Measurements from ENCODE around the gene ING1. TPM values are rescaled to one million over a fixed set of nuclear protein-coding genes. Genes with fewer than 3 reads are reported as not detected.
"Not testable (repeated sequence)": the region's sequence is repeated elsewhere in the genome, so short reads cannot be mapped to it uniquely, and the experiment has no call there.

Gene ING1
- total RNA-seq, 1 donor from 2014 or later: 16.4 TPM

DNA sequence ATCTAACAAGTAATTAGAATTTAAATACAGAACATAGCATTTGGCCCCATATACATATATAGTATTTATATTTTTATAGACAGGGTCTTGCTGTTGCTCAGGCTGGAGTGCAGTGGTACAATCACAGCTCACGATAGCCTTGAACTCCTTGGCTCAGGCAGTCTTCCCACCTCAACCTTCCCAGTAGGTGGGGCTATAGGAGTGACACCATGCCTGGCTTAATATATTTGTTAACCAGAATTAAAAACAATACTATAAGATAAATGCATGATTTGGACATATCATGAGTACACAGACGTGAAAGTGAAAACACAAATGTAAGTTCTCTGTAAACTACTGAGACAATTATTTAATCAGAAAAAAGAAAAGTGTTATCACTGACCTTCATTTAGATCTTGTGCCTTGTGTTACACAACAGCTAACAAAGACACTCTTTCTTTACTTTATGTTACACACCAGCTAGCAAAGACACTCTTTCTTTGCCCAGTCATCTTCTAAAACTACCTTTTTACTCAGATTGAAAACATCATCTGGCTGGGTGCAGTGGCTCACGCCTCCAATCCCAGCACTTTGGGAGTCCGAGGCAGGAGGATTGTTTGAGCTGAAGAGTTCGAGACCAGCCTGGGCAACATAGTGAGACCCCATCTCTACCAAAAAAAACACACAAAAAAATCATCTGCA, 30.2 kb upstream of the ING1 start:
- Mint-ChIP-seq H3K27ac (no peak overlapping the region), H3K4me3 (no peak overlapping the region), H3K36me3 (ENCODE audit: low read depth) (peaks cover 35% of the 10 kb centered on the region), H3K9me3 (no peaks in the 10 kb centered on the region), H3K27me3 (ENCODE audit: insufficient read depth) (no peaks in the 10 kb centered on the region), H3K4me1 (ENCODE audit: low read depth) (no peaks in the 10 kb centered on the region)
- intact Hi-C loops (cut with micrococcal nuclease): loop anchor here (1.0 to 2.0 kb wide), 3 partner anchors 21 to 136 kb away; no protein-coding TSS in a partner anchor
- no peak for DNase-seq (ENCODE audit: low spot score)

DNA sequence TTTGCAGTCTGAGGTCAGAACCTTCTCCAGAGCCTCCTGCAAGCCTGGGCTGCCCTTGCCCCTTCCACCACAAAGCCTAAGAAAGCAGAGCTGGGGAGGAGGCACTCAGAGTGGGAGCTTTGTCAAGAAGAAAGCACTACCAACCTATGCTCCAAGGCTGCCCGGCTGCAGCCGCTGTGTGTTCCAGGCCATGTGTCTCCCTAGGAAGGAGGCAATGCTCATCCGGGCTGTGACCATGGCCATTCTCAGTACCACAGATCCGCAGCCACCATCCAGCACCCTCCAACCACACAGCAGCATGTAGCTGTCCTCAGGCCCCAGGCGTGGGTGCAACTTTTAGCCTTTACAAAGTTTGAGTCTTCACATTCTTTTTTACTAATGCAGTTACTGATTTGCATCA, 29.6 kb upstream of the ING1 start:
- intact Hi-C loops (cut with micrococcal nuclease): loop anchor here (1.0 to 2.0 kb wide), 3 partner anchors 21 to 135 kb away; no protein-coding TSS in a partner anchor
- H3K27ac Mint-ChIP-seq: no peak overlapping the region

GRCh38 chr13:110684388-110685056, 29.0 kb upstream of the ING1 start:
- Mint-ChIP-seq H3K4me1 (ENCODE audit: low read depth) (no peaks in the 10 kb centered on the region), H3K27ac (no peak overlapping the region), H3K4me3 (no peak overlapping the region), H3K9me3 (no peaks in the 10 kb centered on the region), H3K27me3 (ENCODE audit: insufficient read depth) (no peaks in the 10 kb centered on the region), H3K36me3 (ENCODE audit: low read depth) (peaks cover 27% of the 10 kb centered on the region)
- intact Hi-C loops (cut with micrococcal nuclease): no loop called here
- no peak for DNase-seq (ENCODE audit: low spot score)

More for the DNA sequence above, 29.6 kb upstream of the ING1 start:
- Mint-ChIP-seq H3K4me3 (no peak overlapping the region), H3K4me1 (ENCODE audit: low read depth) (no peaks in the 10 kb centered on the region), H3K27me3 (ENCODE audit: insufficient read depth) (no peaks in the 10 kb centered on the region), H3K9me3 (no peaks in the 10 kb centered on the region), H3K36me3 (ENCODE audit: low read depth) (peaks cover 30% of the 10 kb centered on the region)
- no peak for DNase-seq (ENCODE audit: low spot score)

DNA sequence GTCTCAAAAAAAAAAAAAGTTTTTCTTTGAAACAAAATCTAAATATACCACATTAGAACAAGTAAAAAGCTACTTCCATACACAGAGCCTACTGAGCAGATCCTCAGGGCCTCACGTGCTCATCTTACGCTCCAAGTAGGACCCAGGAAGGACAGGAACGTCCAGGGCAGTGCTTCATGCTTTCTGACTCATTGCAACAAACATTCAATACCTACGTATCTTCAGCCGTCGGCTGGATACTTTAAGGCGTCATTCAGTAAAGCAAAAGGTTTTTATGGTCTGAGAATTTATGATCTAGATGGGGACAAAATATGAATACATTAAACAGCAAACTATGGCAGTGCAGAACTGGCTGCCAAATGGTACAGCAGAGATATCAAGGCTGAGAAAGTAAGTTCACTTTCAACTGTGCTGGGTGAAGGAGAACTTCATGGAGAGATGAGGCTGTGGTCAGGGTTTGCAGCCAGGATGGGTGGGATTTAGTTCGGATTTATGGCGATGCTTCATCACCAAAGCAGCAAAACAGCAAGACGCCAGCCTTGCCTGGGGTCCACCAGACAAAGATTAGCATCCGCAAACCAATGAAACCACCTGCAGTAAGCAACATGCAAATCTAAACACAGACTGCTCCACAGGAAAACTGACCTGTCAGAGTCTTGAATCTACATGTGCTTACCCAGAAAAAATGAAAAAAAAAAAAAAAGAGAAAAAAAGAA, 28.0 kb upstream of the ING1 start:
- intact Hi-C loops (cut with micrococcal nuclease): no loop called here
- DNase-seq (ENCODE audit: low spot score): no peak
- Mint-ChIP-seq H3K4me1 (ENCODE audit: low read depth) (no peaks in the 10 kb centered on the region), H3K9me3 (no peaks in the 10 kb centered on the region), H3K36me3 (ENCODE audit: low read depth) (peaks cover 24% of the 10 kb centered on the region), H3K27ac (no peak overlapping the region), H3K27me3 (ENCODE audit: insufficient read depth) (no peaks in the 10 kb centered on the region), H3K4me3 (no peak overlapping the region)

DNA sequence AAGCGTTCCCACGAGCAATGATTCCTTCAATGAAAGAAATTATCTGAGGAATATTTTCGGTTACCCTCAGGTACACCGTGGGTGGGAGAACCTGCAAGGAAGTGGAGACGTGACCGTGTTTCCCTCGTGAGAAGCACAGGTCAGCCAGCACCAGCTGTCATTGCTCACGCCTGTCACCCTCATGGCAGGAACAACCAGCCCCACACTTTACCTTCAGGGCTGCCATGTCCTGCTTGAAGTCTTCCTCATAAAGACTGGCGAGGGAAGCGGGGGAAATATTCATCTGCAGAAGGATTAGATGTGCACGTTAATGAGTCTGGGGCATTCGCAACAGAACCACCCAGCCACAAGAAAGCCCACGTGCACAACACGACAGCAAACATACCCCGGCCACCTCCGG, 25.8 kb upstream of the ING1 start:
- intact Hi-C loops (cut with micrococcal nuclease): no loop called here
- H3K4me3 Mint-ChIP-seq: no peak overlapping the region
- H3K36me3 Mint-ChIP-seq (ENCODE audit: low read depth): peaks cover 16% of the 10 kb centered on the region
- H3K4me1 Mint-ChIP-seq (ENCODE audit: low read depth): no peaks in the 10 kb centered on the region
- H3K27ac Mint-ChIP-seq: no peak overlapping the region
- H3K9me3 Mint-ChIP-seq: no peaks in the 10 kb centered on the region
- DNase-seq (ENCODE audit: low spot score): no peak
- H3K27me3 Mint-ChIP-seq (ENCODE audit: insufficient read depth): no peaks in the 10 kb centered on the region

DNA sequence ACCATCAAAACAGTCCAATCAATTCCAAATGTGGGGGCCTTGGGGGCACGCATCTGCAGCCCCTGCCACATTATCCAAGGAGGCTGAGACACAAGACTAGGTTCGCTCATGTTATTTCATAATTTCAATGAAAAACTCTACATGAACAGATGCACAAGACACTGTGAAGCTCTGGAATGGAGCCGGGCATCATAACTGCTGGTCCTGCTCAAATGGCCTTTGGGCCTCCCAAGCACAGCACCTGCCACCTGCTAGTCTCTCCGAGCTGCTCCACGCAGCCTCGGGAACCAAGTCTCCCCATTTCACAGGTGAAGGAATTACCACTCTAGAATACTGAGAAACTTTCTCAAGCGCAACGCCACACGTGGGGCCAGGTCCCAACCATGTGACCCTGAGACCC, 24.5 kb upstream of the ING1 start:
- intact Hi-C loops (cut with micrococcal nuclease): no loop called here
- H3K4me1 Mint-ChIP-seq (ENCODE audit: low read depth): no peaks in the 10 kb centered on the region
- H3K27me3 Mint-ChIP-seq (ENCODE audit: insufficient read depth): no peaks in the 10 kb centered on the region
- H3K4me3 Mint-ChIP-seq: no peak overlapping the region
- no peaks in the 10 kb centered on the region for H3K9me3 Mint-ChIP-seq
- H3K27ac Mint-ChIP-seq: no peak overlapping the region
- H3K36me3 Mint-ChIP-seq (ENCODE audit: low read depth): peaks cover 14% of the 10 kb centered on the region
- DNase-seq (ENCODE audit: low spot score): no peak

DNA sequence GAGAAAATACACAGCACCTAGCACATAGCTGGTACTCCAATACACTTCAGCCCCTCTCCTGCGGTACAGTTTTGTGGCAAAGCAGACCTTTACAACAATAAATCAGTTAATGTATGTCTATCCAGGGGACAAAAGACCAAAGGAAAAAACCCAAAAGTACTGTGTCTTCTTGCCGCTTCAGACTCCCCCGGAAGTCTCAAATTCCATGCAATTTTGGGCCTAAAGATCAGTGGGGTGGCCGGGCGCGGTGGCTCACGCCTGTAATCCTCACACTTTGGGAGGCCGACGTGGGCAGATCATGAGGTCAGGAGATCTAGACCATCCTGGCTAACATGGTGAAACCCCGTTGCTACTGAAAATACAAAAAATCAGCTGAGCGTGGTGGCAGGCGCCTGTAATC, 23.8 kb upstream of the ING1 start:
- no peaks in the 10 kb centered on the region for H3K27me3 Mint-ChIP-seq (ENCODE audit: insufficient read depth)
- no peaks in the 10 kb centered on the region for H3K4me1 Mint-ChIP-seq (ENCODE audit: low read depth)
- no peak overlapping the region for H3K27ac Mint-ChIP-seq
- H3K36me3 Mint-ChIP-seq (ENCODE audit: low read depth): peaks cover 14% of the 10 kb centered on the region
- H3K4me3 Mint-ChIP-seq: no peak overlapping the region
- no peaks in the 10 kb centered on the region for H3K9me3 Mint-ChIP-seq
- no peak for DNase-seq (ENCODE audit: low spot score)
- intact Hi-C loops (cut with micrococcal nuclease): no loop called here

GRCh38 chr13:110690516-110690915, 23.0 kb upstream of the ING1 start:
- no peak overlapping the region for H3K27ac Mint-ChIP-seq
- no peaks in the 10 kb centered on the region for H3K27me3 Mint-ChIP-seq (ENCODE audit: insufficient read depth)
- intact Hi-C loops (cut with micrococcal nuclease): no loop called here

DNA sequence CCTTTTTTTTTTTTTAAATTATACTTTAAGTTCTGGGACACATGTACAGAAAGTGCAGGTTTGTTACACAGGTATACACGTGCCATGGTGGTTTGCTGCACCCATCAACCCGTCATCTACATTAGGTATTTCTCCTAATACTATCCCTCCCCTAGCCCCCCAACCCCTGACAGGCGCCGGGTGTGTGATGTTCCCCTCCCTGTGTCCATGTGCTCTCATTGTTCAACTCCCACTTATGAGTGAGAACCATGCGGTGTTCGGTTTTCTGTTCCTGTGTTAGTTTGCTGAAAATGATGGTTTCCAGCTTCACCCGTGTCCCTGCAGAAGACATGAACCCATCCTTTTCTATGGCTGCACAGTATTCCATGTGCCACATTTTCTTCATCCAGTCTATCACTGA, 17.7 kb upstream of the ING1 start:
- H3K27me3 Mint-ChIP-seq (ENCODE audit: insufficient read depth); DNase-seq (ENCODE audit: low spot score); H3K9me3 Mint-ChIP-seq; intact Hi-C loops (cut with micrococcal nuclease); H3K4me3 Mint-ChIP-seq; H3K27ac Mint-ChIP-seq; H3K4me1 Mint-ChIP-seq (ENCODE audit: low read depth): not testable (repeated sequence)
- peaks cover 45% of the 10 kb centered on the region for H3K36me3 Mint-ChIP-seq (ENCODE audit: low read depth)

More at GRCh38 chr13:110690516-110690915, 23.0 kb upstream of the ING1 start:
- Mint-ChIP-seq H3K36me3 (ENCODE audit: low read depth) (peaks cover 11% of the 10 kb centered on the region), H3K9me3 (no peaks in the 10 kb centered on the region), H3K4me3 (no peak overlapping the region), H3K4me1 (ENCODE audit: low read depth) (no peaks in the 10 kb centered on the region)
- no peak for DNase-seq (ENCODE audit: low spot score)

DNA sequence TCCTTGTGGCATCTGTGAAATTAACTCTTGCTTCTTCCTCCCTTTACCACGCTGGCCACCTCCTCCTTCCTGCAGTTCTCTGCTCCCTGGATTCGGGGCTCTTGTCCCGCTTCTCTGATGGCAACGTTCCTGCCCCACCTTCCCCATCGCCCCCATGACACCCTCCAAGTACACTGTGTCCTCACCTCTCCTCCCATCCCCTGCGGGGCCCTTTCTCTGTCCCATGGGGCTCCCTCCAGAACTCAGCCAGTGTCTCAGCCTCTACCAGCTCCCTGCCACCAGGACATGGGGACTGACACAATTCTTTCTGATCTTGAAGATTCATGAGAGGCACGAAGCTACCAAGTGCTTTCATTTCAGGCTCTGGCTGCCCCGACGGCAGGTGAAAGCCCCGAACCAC, 16.7 kb upstream of the ING1 start:
- Mint-ChIP-seq H3K4me1 (ENCODE audit: low read depth) (peaks cover 10% of the 10 kb centered on the region), H3K36me3 (ENCODE audit: low read depth) (peaks cover 46% of the 10 kb centered on the region), H3K9me3 (no peaks in the 10 kb centered on the region), H3K4me3 (no peak overlapping the region), H3K27me3 (ENCODE audit: insufficient read depth) (no peaks in the 10 kb centered on the region), H3K27ac (no peak overlapping the region)
- DNase-seq (ENCODE audit: low spot score): no peak
- intact Hi-C loops (cut with micrococcal nuclease): no loop called here

GRCh38 chr13:110697842-110698241, 15.7 kb upstream of the ING1 start:
- H3K4me1 Mint-ChIP-seq (ENCODE audit: low read depth): peaks cover 19% of the 10 kb centered on the region
- intact Hi-C loops (cut with micrococcal nuclease): no loop called here
- H3K27me3 Mint-ChIP-seq (ENCODE audit: insufficient read depth): no peaks in the 10 kb centered on the region
- H3K27ac Mint-ChIP-seq: no peak overlapping the region
- H3K4me3 Mint-ChIP-seq: no peak overlapping the region
- H3K9me3 Mint-ChIP-seq: no peaks in the 10 kb centered on the region
- H3K36me3 Mint-ChIP-seq (ENCODE audit: low read depth): peaks cover 52% of the 10 kb centered on the region
- DNase-seq (ENCODE audit: low spot score): no peak

DNA sequence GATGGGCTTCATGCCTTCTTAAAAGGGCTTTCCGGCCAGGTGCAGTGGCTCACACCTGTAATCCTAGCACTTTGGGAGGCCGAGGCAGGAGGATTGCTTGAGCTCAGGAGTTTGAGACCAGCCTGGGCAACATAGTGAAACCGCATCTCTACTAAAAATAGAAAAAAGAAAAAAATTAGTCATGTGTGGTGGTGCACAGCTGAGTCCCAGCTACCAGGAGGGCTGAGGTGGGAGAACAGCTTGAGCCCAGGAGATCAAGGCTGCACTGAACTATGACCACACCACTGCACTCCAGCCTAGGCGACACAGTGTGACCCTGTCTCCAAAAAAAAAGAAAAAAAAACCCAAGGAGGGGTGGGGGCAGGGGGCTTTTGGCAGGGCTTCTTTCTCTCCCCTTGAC, 14.8 kb upstream of the ING1 start:
- Mint-ChIP-seq H3K36me3 (ENCODE audit: low read depth) (peaks cover 55% of the 10 kb centered on the region), H3K4me3 (no peak overlapping the region), H3K9me3 (no peaks in the 10 kb centered on the region), H3K27ac (no peak overlapping the region), H3K27me3 (ENCODE audit: insufficient read depth) (no peaks in the 10 kb centered on the region), H3K4me1 (ENCODE audit: low read depth) (peaks cover 27% of the 10 kb centered on the region)
- intact Hi-C loops (cut with micrococcal nuclease): no loop called here
- DNase-seq (ENCODE audit: low spot score): no peak

Measured in activated T-helper 1 cell treated with anti-CD3 and anti-CD28 coated beads, Interleukin-12 subunit alpha, Interleukin-12 subunit beta, Interleukin-2, Interleukin-4 antibody, amounts not matched to agents 30 ng/mL and 10 ng/mL and 1 ng/mL, durations not matched to agents 14 hours and 24 hours and 36 hours (primary cell).